ENCODE data around the gene ANKRD39.
"Not testable (repeated sequence)": the region's sequence is repeated elsewhere in the genome, so short reads cannot be mapped to it uniquely, and the experiment has no call there.

ANKRD39 gene

GRCh38 chr2:96857667-96858372 lies at the start of gene ANKRD39:
ANKRD39 (minus strand) TSS chr2:96858016; CDS start chr2:96857987, 29 bp downstream.
- peak; percentile 88 for DNase-seq

GRCh38 chr2:96906729-96907114 lies 48.9 kb upstream of the ANKRD39 start:
- DNase-seq = no peak

- DNase-seq = no peak
These were observed 46.0 kb upstream of the ANKRD39 start for GRCh38 chr2:96903815-96904214.

- DNase-seq = no peak
These were observed 45.5 kb upstream of the ANKRD39 start for GRCh38 chr2:96903318-96903717.

- no peak for DNase-seq
These were observed 42.4 kb upstream of the ANKRD39 start for GRCh38 chr2:96900237-96900636.

- no peak for DNase-seq
These were observed 41.6 kb upstream of the ANKRD39 start for GRCh38 chr2:96899413-96899741.

- DNase-seq = no peak
These were observed 41.0 kb upstream of the ANKRD39 start for GRCh38 chr2:96898641-96899412.

- DNase-seq = no peak
These were observed 40.3 kb upstream of the ANKRD39 start for GRCh38 chr2:96898135-96898505.

- DNase-seq = no peak
These were observed 39.8 kb upstream of the ANKRD39 start for GRCh38 chr2:96897491-96898134.

- DNase-seq = peak; percentile 35
These were observed 38.2 kb upstream of the ANKRD39 start for GRCh38 chr2:96895746-96896651.

GRCh38 chr2:96895032-96895745 lies 37.4 kb upstream of the ANKRD39 start:
- DNase-seq = no peak

- no peak for DNase-seq
These were observed 36.3 kb upstream of the ANKRD39 start for GRCh38 chr2:96894151-96894531.

- DNase-seq = no peak
These were observed 35.7 kb upstream of the ANKRD39 start for GRCh38 chr2:96893289-96894150.

- no peak for DNase-seq
These were observed 33.9 kb upstream of the ANKRD39 start for GRCh38 chr2:96891591-96892333.

GRCh38 chr2:96890726-96891385 lies 33.0 kb upstream of the ANKRD39 start:
- no peak for DNase-seq

GRCh38 chr2:96890252-96890651 lies 32.4 kb upstream of the ANKRD39 start:
- DNase-seq = no peak

GRCh38 chr2:96889502-96889901 lies 31.7 kb upstream of the ANKRD39 start:
- not testable (repeated sequence) for DNase-seq

GRCh38 chr2:96888072-96889011 lies 30.5 kb upstream of the ANKRD39 start:
- no peak for DNase-seq

- no peak for DNase-seq
These were observed 29.7 kb upstream of the ANKRD39 start for GRCh38 chr2:96887493-96888012.
